ENCODE results near the gene LGR5.

- TF ChIP-seq, protein P1, sequence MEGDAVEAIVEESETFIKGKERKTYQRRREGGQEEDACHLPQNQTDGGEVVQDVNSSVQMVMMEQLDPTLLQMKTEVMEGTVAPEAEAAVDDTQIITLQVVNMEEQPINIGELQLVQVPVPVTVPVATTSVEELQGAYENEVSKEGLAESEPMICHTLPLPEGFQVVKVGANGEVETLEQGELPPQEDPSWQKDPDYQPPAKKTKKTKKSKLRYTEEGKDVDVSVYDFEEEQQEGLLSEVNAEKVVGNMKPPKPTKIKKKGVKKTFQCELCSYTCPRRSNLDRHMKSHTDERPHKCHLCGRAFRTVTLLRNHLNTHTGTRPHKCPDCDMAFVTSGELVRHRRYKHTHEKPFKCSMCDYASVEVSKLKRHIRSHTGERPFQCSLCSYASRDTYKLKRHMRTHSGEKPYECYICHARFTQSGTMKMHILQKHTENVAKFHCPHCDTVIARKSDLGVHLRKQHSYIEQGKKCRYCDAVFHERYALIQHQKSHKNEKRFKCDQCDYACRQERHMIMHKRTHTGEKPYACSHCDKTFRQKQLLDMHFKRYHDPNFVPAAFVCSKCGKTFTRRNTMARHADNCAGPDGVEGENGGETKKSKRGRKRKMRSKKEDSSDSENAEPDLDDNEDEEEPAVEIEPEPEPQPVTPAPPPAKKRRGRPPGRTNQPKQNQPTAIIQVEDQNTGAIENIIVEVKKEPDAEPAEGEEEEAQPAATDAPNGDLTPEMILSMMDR (IDR thresholded peaks at IDR 0.05; ENCODE audit: insufficient read depth, low read depth, low read length), result no peak
- no peak for TF ChIP-seq EZH2 (IDR thresholded peaks at IDR 0.05; ENCODE audit: insufficient read depth, low read length)
Measured at GRCh38 chr12:71626098-71626497, 186.5 kb downstream of the LGR5 start.
